ENCODE results near the gene RAB1A.

Gene RAB1A

DNA sequence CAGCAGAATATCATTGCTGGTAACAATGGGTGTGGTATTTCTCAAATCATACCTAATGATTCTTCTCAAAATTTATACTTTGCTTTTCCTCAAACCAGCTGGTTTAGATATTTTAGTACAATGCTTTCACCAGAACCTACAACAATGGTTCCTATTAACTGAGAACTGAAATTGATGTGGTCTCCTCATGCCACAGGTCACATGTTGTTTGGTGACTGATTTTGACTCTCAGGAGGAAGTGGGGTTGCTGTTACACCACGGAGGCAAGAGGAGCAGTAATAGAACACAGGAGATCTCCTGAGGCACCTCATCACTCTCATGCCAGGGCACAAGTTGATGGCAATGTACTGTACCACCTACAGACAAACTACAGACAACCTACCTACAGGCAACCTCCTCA is 76.7 kb downstream of the RAB1A start:
- no peak for DNase-seq

DNA sequence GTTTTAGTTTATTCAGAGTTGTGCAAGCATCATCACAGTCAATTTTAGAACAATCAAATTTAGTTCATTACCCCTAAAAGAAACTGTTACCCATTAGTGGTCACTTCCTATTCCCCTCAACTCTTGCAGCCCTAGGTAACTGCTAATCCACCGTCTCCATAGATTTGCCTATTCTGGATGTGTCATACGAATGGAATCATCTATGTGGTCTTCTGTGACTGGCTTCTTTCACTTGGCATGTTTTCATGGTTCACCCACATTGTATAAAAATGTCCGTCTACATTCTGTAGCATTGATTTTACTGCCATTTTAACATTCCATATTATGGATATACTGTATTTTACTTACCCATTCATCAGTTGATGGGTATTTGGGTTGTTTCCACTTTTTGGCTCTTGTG is 79.0 kb downstream of the RAB1A start:
- DNase-seq: no peak
- TF ChIP-seq, protein P1, sequence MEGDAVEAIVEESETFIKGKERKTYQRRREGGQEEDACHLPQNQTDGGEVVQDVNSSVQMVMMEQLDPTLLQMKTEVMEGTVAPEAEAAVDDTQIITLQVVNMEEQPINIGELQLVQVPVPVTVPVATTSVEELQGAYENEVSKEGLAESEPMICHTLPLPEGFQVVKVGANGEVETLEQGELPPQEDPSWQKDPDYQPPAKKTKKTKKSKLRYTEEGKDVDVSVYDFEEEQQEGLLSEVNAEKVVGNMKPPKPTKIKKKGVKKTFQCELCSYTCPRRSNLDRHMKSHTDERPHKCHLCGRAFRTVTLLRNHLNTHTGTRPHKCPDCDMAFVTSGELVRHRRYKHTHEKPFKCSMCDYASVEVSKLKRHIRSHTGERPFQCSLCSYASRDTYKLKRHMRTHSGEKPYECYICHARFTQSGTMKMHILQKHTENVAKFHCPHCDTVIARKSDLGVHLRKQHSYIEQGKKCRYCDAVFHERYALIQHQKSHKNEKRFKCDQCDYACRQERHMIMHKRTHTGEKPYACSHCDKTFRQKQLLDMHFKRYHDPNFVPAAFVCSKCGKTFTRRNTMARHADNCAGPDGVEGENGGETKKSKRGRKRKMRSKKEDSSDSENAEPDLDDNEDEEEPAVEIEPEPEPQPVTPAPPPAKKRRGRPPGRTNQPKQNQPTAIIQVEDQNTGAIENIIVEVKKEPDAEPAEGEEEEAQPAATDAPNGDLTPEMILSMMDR (IDR thresholded peaks at IDR 0.05; ENCODE audit: low read depth, low read length): no peak
- H3K36me3 ChIP-seq: no peaks in the 10 kb centered on the region
- H3K9me3 ChIP-seq (ENCODE audit: severe bottlenecking): no peaks in the 10 kb centered on the region
- no peak overlapping the region for H3K27ac ChIP-seq
- H3K4me3 ChIP-seq (ENCODE audit: low read depth, low read length): no peak overlapping the region
- H3K27me3 ChIP-seq (ENCODE audit: insufficient read depth, low read depth, severe bottlenecking): no peaks in the 10 kb centered on the region

More for the DNA sequence above, 76.7 kb downstream of the RAB1A start:
- TF ChIP-seq, protein P1 (IDR thresholded peaks at IDR 0.05; ENCODE audit: low read depth, low read length): no peak
- Histone ChIP-seq H3K36me3 (no peaks in the 10 kb centered on the region; the same call in none of the 2 replicates), H3K27me3 (ENCODE audit: insufficient read depth, low read depth, severe bottlenecking) (no peaks in the 10 kb centered on the region), H3K27ac (no peak overlapping the region), H3K9me3 (ENCODE audit: severe bottlenecking) (no peaks in the 10 kb centered on the region), H3K4me3 (ENCODE audit: low read depth, low read length) (no peak overlapping the region)

DNA sequence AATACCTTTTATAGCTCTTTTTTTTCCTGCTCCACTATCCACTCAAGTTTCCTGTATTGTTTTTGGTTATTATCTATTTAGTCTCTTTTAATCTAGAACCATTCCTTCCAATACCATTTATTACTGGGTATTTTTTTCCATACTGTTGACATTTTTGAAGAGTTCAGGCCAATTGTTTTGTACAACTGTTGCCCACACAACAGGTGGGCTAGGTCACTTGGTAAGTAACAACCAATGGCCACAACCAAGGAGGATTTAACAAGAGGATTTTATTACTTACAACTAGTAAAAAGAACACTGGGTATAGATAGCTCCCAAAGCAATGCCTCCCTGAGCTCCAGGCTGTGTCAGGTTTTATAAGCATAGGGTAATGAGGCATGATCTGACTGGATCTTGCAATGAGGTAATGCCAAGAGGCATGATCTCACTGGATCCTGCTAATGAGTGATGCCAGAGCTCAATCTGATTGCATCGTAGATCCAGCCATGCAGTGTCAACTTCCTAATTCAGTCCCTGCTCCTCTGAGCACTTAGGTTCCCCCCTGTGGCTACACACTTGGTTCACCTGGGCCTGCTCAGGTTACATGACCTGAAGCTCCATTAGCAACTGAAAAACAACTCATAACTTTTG is 80.8 kb downstream of the RAB1A start:
- TF ChIP-seq, protein P1 (IDR thresholded peaks at IDR 0.05; ENCODE audit: low read depth, low read length): no peak
- Histone ChIP-seq H3K9me3 (ENCODE audit: severe bottlenecking) (peaks cover 4% of the 10 kb centered on the region), H3K4me3 (ENCODE audit: low read depth, low read length) (no peak overlapping the region), H3K27me3 (ENCODE audit: insufficient read depth, low read depth, severe bottlenecking) (no peaks in the 10 kb centered on the region), H3K27ac (no peak overlapping the region), H3K36me3 (peaks cover 11% of the 10 kb centered on the region)
- no peak for DNase-seq

DNA sequence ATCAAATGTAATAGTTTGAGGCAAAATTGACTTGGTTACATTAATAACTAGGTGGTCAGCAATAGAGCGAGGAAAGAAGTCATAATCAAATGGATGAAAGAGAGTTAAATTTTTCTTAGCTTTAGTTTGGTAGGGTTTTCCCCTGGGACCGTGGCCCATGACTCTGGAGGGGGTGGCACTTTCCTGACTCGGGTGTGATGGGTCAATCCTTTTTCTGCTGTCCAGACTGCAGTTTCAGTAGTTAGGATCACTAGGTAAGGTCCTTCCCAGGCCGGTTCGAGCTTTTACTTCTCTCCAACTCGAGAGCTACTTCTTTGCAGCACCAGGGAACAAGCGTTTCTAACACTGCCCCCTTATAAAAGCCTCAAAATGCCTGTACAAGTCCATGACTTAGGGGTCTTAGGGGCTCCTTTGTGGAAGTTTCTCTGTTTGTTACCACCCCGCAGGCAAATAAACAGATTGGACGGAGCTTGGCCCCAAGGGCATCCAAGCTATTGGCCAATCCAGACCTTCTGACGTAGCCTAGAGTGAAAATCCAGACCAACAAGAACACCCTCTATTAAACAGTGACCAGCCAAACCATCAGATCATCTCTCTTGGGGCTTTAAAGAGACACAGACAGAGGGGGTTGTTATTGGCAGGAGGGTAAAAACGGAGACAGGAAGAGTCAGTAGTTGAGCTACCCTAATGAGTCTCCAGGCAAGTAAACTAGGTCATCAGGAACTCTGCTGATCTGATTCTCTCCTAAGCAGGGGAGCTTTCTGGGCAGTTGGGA is 83.1 kb downstream of the RAB1A start:
- Histone ChIP-seq H3K27ac (no peak overlapping the region), H3K4me3 (ENCODE audit: low read depth, low read length) (no peak overlapping the region), H3K27me3 (ENCODE audit: insufficient read depth, low read depth, severe bottlenecking) (no peaks in the 10 kb centered on the region), H3K9me3 (ENCODE audit: severe bottlenecking) (peaks cover 9% of the 10 kb centered on the region), H3K36me3 (peaks cover 20% of the 10 kb centered on the region)
- no peak for DNase-seq
- TF ChIP-seq, protein P1 (IDR thresholded peaks at IDR 0.05; ENCODE audit: low read depth, low read length): no peak

DNA sequence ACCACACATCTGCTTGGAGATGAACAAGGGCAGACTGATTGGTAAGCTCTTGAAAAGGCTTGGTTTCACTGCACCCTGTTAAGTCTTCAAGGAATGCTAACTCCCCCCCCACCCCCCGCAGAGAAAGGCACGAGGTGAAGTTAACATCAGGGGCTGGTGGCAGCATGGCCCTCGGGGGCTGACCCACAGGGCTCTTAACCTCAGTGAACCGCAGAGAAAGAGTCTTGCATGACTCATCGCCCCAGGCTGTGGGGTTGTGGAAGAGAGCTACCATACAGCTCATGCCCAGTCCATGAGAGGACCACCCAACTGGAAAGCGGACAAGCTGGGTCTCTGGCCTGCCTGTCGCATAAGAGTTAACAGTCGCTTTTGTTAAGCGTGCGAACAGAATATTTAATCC is 84.3 kb downstream of the RAB1A start:
- TF ChIP-seq, protein P1 (IDR thresholded peaks at IDR 0.05; ENCODE audit: low read depth, low read length): no peak
- peaks cover 9% of the 10 kb centered on the region for H3K9me3 ChIP-seq (ENCODE audit: severe bottlenecking)
- no peak overlapping the region for H3K27ac ChIP-seq
- peaks cover 23% of the 10 kb centered on the region for H3K36me3 ChIP-seq
- no peak for DNase-seq
- H3K27me3 ChIP-seq (ENCODE audit: insufficient read depth, low read depth, severe bottlenecking): no peaks in the 10 kb centered on the region
- H3K4me3 ChIP-seq (ENCODE audit: low read depth, low read length): no peak overlapping the region

All from WERI-Rb-1 (cell line).